DND-41 (cell line): Measurements from ENCODE around the gene COL4A2.
"Not testable (repeated sequence)": the region's sequence is repeated elsewhere in the genome, so short reads cannot be mapped to it uniquely, and the experiment has no call there.

Experiments
- ATAC-seq: fragments of 200-7000 bp; cut with Tn5 transposase; 3 replicates; pipeline ENCODE4 v1.9.1; 2021; ENCODE audit warnings: low read depth; ENCODE audit not compliant: insufficient read depth
- DNase-seq: peaks from one replicate; pipeline ENCODE4 v3.0.0-alpha.2; 2020
- H2AFZ ChIP-seq: 2 replicates; pipeline ENCODE4 v1.6.0; 2012; ENCODE audit warnings: low read depth, low read length
- H3K27ac ChIP-seq: 2 replicates; pipeline ENCODE4 v1.5.1; 2012; ENCODE audit warnings: low read length, inconsistent platforms
- H3K27me3 ChIP-seq: fragments of 200-600 bp; sonication (generic); 2 replicates; pipeline ENCODE4 v1.6.0; 2012; ENCODE audit warnings: low read length, mild to moderate bottlenecking, inconsistent platforms; ENCODE audit not compliant: insufficient read depth, poor library complexity
- H3K36me3 ChIP-seq: 2 replicates; pipeline ENCODE4 v1.5.1; 2012; ENCODE audit warnings: low read length, inconsistent platforms; ENCODE audit not compliant: insufficient read depth
- H3K4me1 ChIP-seq: 2 replicates; pipeline ENCODE4 v1.5.1; 2012; ENCODE audit warnings: mild to moderate bottlenecking, low read length; ENCODE audit not compliant: insufficient read depth
- H3K4me2 ChIP-seq: 2 replicates; pipeline ENCODE4 v1.6.0; 2012; ENCODE audit warnings: mild to moderate bottlenecking, moderate library complexity, low read length, inconsistent platforms; ENCODE audit not compliant: insufficient read depth
- H3K4me3 ChIP-seq, 2 experiments: fragments of 200-600 bp in 1 of 2; shearing (Covaris generic) in 1 of 2; 2 replicates each; pipeline ENCODE4 v1.5.1; 2012 to 2016; ENCODE audit warnings: inconsistent platforms in 2 of 2, low read length in 2 of 2, mild to moderate bottlenecking in 2 of 2, low read depth in 1 of 2, moderate library complexity in 1 of 2
- H3K79me2 ChIP-seq: 2 replicates; pipeline ENCODE4 v1.6.0; 2012; ENCODE audit warnings: low read length, inconsistent platforms; ENCODE audit not compliant: insufficient read depth
- H3K9ac ChIP-seq: 2 replicates; pipeline ENCODE4 v1.6.0; 2012; ENCODE audit warnings: low read depth, mild to moderate bottlenecking, inconsistent platforms, low read length, moderate library complexity
- H3K9me3 ChIP-seq: 2 replicates; pipeline ENCODE4 v1.5.1; 2012; ENCODE audit warnings: low read length, moderate library complexity, mild to moderate bottlenecking, inconsistent platforms; ENCODE audit not compliant: insufficient read depth, severe bottlenecking
- H4K20me1 ChIP-seq: 2 replicates; pipeline ENCODE4 v1.6.0; 2012; ENCODE audit warnings: low read length; ENCODE audit not compliant: insufficient read depth
- CTCF ChIP-seq: IDR thresholded peaks from 2 replicates; pipeline ENCODE4 v1.5.1; 2012; ENCODE audit warnings: borderline replicate concordance, low read length, moderate library complexity, mild to moderate bottlenecking; ENCODE audit not compliant: poor library complexity, severe bottlenecking; ENCODE audit errors: extremely low read depth
- EZH2 ChIP-seq: IDR thresholded peaks from 3 replicates; pipeline ENCODE4 v1.6.1; 2012; ENCODE audit warnings: borderline replicate concordance, low read depth, mild to moderate bottlenecking, moderate library complexity, low read length, inconsistent platforms; ENCODE audit not compliant: severe bottlenecking

The COL4A2 gene

GRCh38 chr13:110497003-110497402, 189.9 kb downstream of the COL4A2 start:
- Histone ChIP-seq H3K36me3 (no peaks in the 10 kb centered on the region), H3K4me1 (no peaks in the 10 kb centered on the region), H3K79me2 (no peaks in the 10 kb centered on the region), H3K9ac (no peak overlapping the region), H2AFZ (no peak overlapping the region), H3K27ac (no peak overlapping the region), H3K9me3 (no peaks in the 10 kb centered on the region), H4K20me1 (no peaks in the 10 kb centered on the region; the same call in none of the 2 replicates), H3K4me3 (no peak overlapping the region), H3K4me2 (no peak overlapping the region), H3K27me3 (peaks cover 6% of the 10 kb centered on the region)
- no peak for DNase-seq
- TF ChIP-seq CTCF (no peak), EZH2 (no peak)
- no peak for ATAC-seq

- not testable (repeated sequence) for ATAC-seq, H3K27ac ChIP-seq, H3K36me3 ChIP-seq, H3K4me1 ChIP-seq, H4K20me1 ChIP-seq, H3K4me2 ChIP-seq, H3K79me2 ChIP-seq, H3K9ac ChIP-seq, H3K4me3 ChIP-seq, DNase-seq, H3K9me3 ChIP-seq, H2AFZ ChIP-seq, H3K27me3 ChIP-seq
Measured at GRCh38 chr13:110497896-110498295, 190.8 kb downstream of the COL4A2 start.

GRCh38 chr13:110498327-110498726, 191.2 kb downstream of the COL4A2 start:
- no peak for DNase-seq
- Histone ChIP-seq H3K4me2 (no peak overlapping the region), H4K20me1 (no peaks in the 10 kb centered on the region; the same call in none of the 2 replicates), H3K9me3 (no peaks in the 10 kb centered on the region), H3K4me1 (no peaks in the 10 kb centered on the region), H3K27ac (no peak overlapping the region), H3K4me3 (no peak overlapping the region), H3K36me3 (no peaks in the 10 kb centered on the region), H2AFZ (no peak overlapping the region), H3K9ac (no peak overlapping the region), H3K79me2 (no peaks in the 10 kb centered on the region), H3K27me3 (peaks cover 7% of the 10 kb centered on the region)
- ATAC-seq = no peak
- TF ChIP-seq CTCF (no peak), EZH2 (no peak)

GRCh38 chr13:110498765-110499164, 191.7 kb downstream of the COL4A2 start:
- DNase-seq = no peak

More at GRCh38 chr13:110498765-110499164, 191.7 kb downstream of the COL4A2 start:
- H3K27me3 ChIP-seq = peaks cover 7% of the 10 kb centered on the region
- H3K4me2 ChIP-seq = no peak overlapping the region
- no peak overlapping the region for H3K9ac ChIP-seq
- no peaks in the 10 kb centered on the region for H3K36me3 ChIP-seq
- H2AFZ ChIP-seq = no peak overlapping the region
- TF ChIP-seq EZH2 = no peak
- no peak for TF ChIP-seq CTCF
- H4K20me1 ChIP-seq = no peaks in the 10 kb centered on the region; the same call in none of the 2 replicates
- no peak for ATAC-seq
- H3K9me3 ChIP-seq = no peaks in the 10 kb centered on the region
- H3K79me2 ChIP-seq = no peaks in the 10 kb centered on the region
- H3K4me1 ChIP-seq = no peaks in the 10 kb centered on the region
- H3K27ac ChIP-seq = no peak overlapping the region
- no peak overlapping the region for H3K4me3 ChIP-seq
